Adrenal gland (tissue), 12 donors: Measurements from ENCODE around the gene TIGAR. TPM values are rescaled to one million over a fixed set of nuclear protein-coding genes. Genes with fewer than 3 reads are reported as not detected.

Experiments
- DNase-seq, 7 donors: peaks; one replicate each; pipeline ENCODE4 v3.0.0-alpha.2; 2019 to 2020
- H3K27ac ChIP-seq, 5 donors: fragments of 200-600 bp; sonication (generic) in 4 of 5; 1 replicate in 3 of 5; 2 replicates in 2 of 5; pipeline versions ENCODE4 v1.5.1 to v1.8.0; 2016 to 2020; ENCODE audit warnings: mild to moderate bottlenecking in 1 of 5
- H3K27me3 ChIP-seq: fragments of 200-600 bp; 2 replicates; pipeline ENCODE4 v1.8.0; 2021
- H3K36me3 ChIP-seq, 2 donors: fragments of 200-600 bp; replicated peaks in 1 of 2; 1 replicate in 1 of 2; 2 replicates in 1 of 2; pipeline versions ENCODE4 v1.5.1 to v1.8.0; 2018 to 2022
- H3K4me1 ChIP-seq, 2 donors: fragments of 200-600 bp; replicated peaks in 1 of 2; 1 replicate in 1 of 2; 2 replicates in 1 of 2; pipeline versions ENCODE4 v1.5.1 to v1.8.0; 2018 to 2021
- H3K4me3 ChIP-seq, 4 donors: fragments of 200-600 bp; sonication (generic) in 3 of 4; one replicate each; pipeline ENCODE4 v1.5.1; 2016 to 2018
- H3K9me3 ChIP-seq, 3 donors: fragments of 200-600 bp; sonication (generic) in 1 of 3; replicated peaks in 1 of 3; 1 replicate in 2 of 3; 2 replicates in 1 of 3; pipeline versions ENCODE4 v1.5.1 to v1.8.0; 2016 to 2021
- CTCF ChIP-seq, 6 experiments: fragments of 450-650 bp in 4 of 6; fragments of 200-600 bp in 2 of 6; sonication (generic) in 1 of 6; IDR thresholded peaks; 1 replicate in 5 of 6; 2 replicates in 1 of 6; pipeline versions ENCODE4 v1.5.1 to v1.8.0; 2016 to 2021; ENCODE audit warnings: antibody characterized with exemption in 6 of 6, mild to moderate bottlenecking in 2 of 6, moderate library complexity in 1 of 6
- POLR2A ChIP-seq, 2 donors: fragments of 450-650 bp; IDR thresholded peaks; one replicate each; pipeline ENCODE4 v1.6.1; 2017; ENCODE audit warnings: antibody characterized with exemption in 2 of 2, mild to moderate bottlenecking in 2 of 2, moderate library complexity in 1 of 2
- WGBS, 4 donors: extraction: QIAGEN DNeasy Blood & Tissue Kit in 2 of 4; methylation state at CpG; one replicate each; pipeline versions ENCODE4 v1.1.5 to v1.1.7; 2013 to 2017; 5-methylcytosine and 5-hydroxymethylcytosine counted together
- intact Hi-C, 2 donors: fragments of 100-400 bp; cut with DNase I; formaldehyde crosslinking; loops; one replicate each; pipeline versions ENCODE4 v1.14.1 to v1.15.0; 2022 to 2023
- polyA plus RNA-seq, 3 donors: library from polyadenylated mRNA; stranded (reverse); fragments of 200-250 nt in 2 of 3; fragments of 350-450 nt in 1 of 3; fragmentation: Illumina TruSeq in 1 of 3; extraction: RNeasy Lipid Tissue Mini Kit (QIAGEN cat#74804) in 1 of 3; gene quantifications; one replicate each; pipeline ENCODE4 v1.2.3, GENCODE V29; 2013 to 2014
- total RNA-seq, 9 donors: library from RNA; depleted of rRNA in 4 of 9; stranded (reverse); fragments of >200 nt in 4 of 9; fragments of 120-200 nt in 1 of 9; fragmentation: NEBNext Ultra II Directional in 1 of 9; extraction: Animal tissue kit (Norgen Biotek cat#: 25700) in 1 of 9; gene quantifications; one replicate each; pipeline versions ENCODE4 v1.1.0 to v1.2.4, GENCODE V29; 2013 to 2023
- donor health status: healthy with polysubstance abuse.
- donor health status: Bipolar disorder and iron deficiency.
- donor health status: DM: yes; HTN: yes; CAD: no.
- donor health status: DM: no; HTN: no; CAD: no.
- donor health status: DM: no; HTN: no; CAD: no.
- donor health status: DM: yes; HTN: yes; CAD: no.

The TIGAR gene
- total and polyA plus RNA-seq, 12 donors: 2.5 to 28.2 (median 9.5) TPM

GRCh38 chr12:4301932-4302501, 19.0 kb upstream of the TIGAR start:
- WGBS, 4 donors: 91 to 93% (median 92%) methylated on average over 11 of the region's 11 CpGs
- H3K9me3 ChIP-seq: no peaks in the 10 kb centered on the region
- DNase-seq: no peak
- H3K36me3 ChIP-seq: peaks cover 0 to 42% of the 10 kb centered on the region in 2 donors
- intact Hi-C loops: loop anchor here in 1 of 2 donors (10.0 kb wide), 1 partner anchor 233 kb away; the partner anchor contains the start of gene RAD51AP1
- TF ChIP-seq CTCF (IDR thresholded peaks at IDR 0.05) (no peak), POLR2A (IDR thresholded peaks at IDR 0.05) (no peak)
- peaks cover 24 to 34% of the 10 kb centered on the region in 2 donors for H3K4me1 ChIP-seq
- no peak overlapping the region for H3K4me3 ChIP-seq
- peak overlapping the region in 2 of 5 donors; percentile 42 to 60 for H3K27ac ChIP-seq
- H3K27me3 ChIP-seq: no peaks in the 10 kb centered on the region

GRCh38 chr12:4302881-4303280, 18.1 kb upstream of the TIGAR start:
- Histone ChIP-seq H3K36me3 (peaks cover 0 to 42% of the 10 kb centered on the region in 2 donors), H3K4me1 (peaks cover 24 to 43% of the 10 kb centered on the region in 2 donors), H3K4me3 (no peak overlapping the region), H3K27me3 (no peaks in the 10 kb centered on the region), H3K9me3 (no peaks in the 10 kb centered on the region), H3K27ac (peak overlapping the region in 3 of 5 donors; percentile 35 to 60 (median 42))
- 78 to 85% (median 81%) methylated on average over 8 of the region's 8 CpGs for WGBS, 4 donors
- TF ChIP-seq CTCF (IDR thresholded peaks at IDR 0.05) (no peak), POLR2A (IDR thresholded peaks at IDR 0.05) (no peak)
- DNase-seq: peak in 1 of 7 donors; percentile 15
- intact Hi-C loops: loop anchor here in 1 of 2 donors (10.0 kb wide), 1 partner anchor 232 kb away; the partner anchor contains the start of gene RAD51AP1

- intact Hi-C loops: loop anchor here in 1 of 2 donors (10.0 kb wide), 1 partner anchor 231 kb away; the partner anchor contains the start of gene RAD51AP1
- no peak for TF ChIP-seq CTCF (IDR thresholded peaks at IDR 0.05)
- TF ChIP-seq POLR2A (IDR thresholded peaks at IDR 0.05): no peak
- Histone ChIP-seq H3K9me3 (no peaks in the 10 kb centered on the region), H3K27me3 (no peaks in the 10 kb centered on the region), H3K27ac (peak overlapping the region in 2 of 5 donors; percentile 35 to 63), H3K36me3 (peaks cover 0 to 42% of the 10 kb centered on the region in 2 donors), H3K4me3 (no peak overlapping the region), H3K4me1 (peaks cover 24 to 48% of the 10 kb centered on the region in 2 donors)
- DNase-seq: peak in 2 of 7 donors; percentile 48 to 55
- 30 to 49% (median 47%) methylated on average over 2 to 3 of the region's 3 CpGs for WGBS, 4 donors
Observed at GRCh38 chr12:4303750-4304149, 17.3 kb upstream of the TIGAR start.

GRCh38 chr12:4307593-4308333, 13.2 kb upstream of the TIGAR start:
- 24 to 27% (median 25%) methylated on average over 20 to 25 of the region's 25 CpGs for WGBS, 4 donors
- Histone ChIP-seq H3K27me3 (no peaks in the 10 kb centered on the region), H3K27ac (peak overlapping the region in 2 of 5 donors; percentile 40 to 60), H3K36me3 (peaks cover 0 to 11% of the 10 kb centered on the region in 2 donors), H3K4me3 (no peak overlapping the region), H3K9me3 (no peaks in the 10 kb centered on the region), H3K4me1 (peaks cover 17 to 44% of the 10 kb centered on the region in 2 donors)
- DNase-seq: peak; percentile 77 to 92 (median 84)
- peak; percentile 60 to 83 (median 81) for TF ChIP-seq CTCF (IDR thresholded peaks at IDR 0.05)
- TF ChIP-seq POLR2A (IDR thresholded peaks at IDR 0.05): peak in 1 of 2 donors; percentile 24
- intact Hi-C loops: loop anchor here in 1 of 2 donors (10.0 kb wide), 1 partner anchor 227 kb away; the partner anchor contains the start of gene RAD51AP1
